Raji (cell line): Measurements from ENCODE around the gene CD7.

Experiments used
- POLR2A ChIP-seq: IDR thresholded peaks from 2 replicates; pipeline ENCODE4 v1.6.1; 2011; ENCODE audit warnings: low read depth, low read length, control low read depth; ENCODE audit not compliant: insufficient read depth

Gene CD7

DNA sequence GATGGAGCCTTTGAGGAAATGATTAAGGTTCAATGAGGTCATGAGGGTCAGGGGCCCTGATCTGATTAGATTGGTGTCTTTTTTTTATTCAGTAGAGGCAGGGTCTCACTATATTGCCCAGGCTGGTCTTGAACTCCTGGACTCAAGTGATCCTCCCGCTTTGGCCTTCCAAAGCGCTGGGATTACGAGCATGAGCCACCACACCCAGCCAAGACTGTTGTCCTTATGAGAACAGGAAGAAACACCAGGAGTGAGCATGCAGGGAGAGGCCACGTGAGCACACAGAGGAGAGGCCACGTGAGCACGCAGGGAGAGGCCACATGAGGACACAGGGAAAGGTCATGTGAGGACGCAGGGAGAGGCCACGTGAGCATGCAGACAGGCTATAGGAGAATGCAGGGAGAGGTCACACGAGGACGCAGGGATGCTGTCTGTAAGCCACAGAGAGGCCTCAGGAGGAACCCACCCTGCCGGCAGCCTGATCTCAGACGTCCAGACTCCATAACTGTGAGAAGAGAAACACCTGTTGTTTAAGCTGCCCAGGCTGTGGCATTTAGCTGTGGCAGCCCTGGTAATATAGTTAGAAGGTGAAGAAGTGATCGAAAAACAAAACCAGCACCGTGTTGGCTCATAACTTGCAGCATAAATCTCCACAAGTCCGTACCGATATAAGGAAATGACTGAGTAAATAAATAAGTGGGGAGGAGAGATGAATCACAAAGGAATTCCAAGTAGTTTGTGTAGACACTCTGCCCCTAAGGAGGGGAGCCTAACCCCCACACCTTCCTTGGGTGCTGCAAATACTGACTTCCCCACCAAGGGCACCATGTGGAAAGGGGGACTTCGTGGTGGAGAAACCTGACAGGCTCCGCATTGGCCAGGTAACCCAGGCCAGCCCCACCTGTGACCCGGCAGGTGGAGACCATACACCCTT lies 29.3 kb downstream of the CD7 start:
- TF ChIP-seq POLR2A: no peak

DNA sequence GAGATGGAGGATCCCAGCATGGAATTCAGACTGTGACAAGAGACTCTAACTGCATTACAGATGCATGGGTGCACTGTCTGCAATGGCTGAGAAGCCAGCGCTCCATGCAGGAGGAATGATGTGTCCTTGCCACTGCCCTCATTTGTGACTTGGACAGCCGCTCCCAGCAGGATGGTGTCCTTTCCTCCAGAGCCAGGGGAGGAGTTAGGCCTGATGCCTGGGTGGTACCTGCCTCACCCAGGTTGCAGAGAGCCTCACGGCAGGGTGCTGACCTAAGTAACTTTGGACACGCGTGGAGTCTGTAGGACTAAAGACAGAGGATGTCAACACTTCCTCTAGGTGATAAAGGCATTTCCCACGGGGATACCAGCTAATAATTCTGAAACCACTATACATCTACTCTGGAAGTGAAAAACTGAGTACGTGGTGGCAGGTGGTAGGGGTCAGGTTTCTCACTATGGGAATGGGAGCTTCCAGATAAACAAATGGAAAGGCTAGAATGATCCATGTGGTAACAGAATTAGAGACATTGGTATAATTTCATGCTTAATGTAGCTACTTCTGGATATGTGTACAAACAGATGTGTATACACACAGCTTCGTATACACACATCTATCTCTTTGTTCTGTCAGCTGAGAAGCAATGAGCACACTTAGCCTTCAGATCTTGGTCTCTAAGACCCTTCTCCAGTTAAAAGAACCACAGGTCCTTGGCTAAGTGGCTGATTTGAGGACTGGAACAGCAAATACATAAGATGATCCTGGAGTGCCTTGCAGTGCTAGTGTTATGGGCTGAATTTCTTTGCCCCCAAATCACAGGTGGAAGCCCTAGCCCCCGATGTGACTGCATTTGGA lies 30.2 kb downstream of the CD7 start:
- no peak for TF ChIP-seq POLR2A

DNA sequence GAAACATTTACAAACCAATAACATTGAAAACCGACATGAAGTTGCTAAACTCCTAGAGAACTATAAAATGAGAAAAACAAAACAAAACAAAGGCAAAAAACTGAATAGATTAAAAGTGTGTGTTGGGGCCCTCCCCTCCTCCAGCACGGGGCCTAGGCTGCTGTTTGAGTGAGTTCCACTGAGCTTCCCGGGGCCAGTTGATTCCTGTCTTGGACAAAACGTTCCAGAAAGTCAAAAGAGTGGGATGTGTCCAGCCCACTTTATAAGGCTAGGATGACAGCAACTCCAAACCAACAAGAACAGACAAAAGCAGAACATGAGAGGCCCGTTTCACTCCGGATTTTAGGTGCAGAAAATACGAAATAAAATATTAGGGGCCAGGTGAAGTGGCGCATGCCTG lies 32.3 kb downstream of the CD7 start:
- TF ChIP-seq POLR2A: no peak

DNA sequence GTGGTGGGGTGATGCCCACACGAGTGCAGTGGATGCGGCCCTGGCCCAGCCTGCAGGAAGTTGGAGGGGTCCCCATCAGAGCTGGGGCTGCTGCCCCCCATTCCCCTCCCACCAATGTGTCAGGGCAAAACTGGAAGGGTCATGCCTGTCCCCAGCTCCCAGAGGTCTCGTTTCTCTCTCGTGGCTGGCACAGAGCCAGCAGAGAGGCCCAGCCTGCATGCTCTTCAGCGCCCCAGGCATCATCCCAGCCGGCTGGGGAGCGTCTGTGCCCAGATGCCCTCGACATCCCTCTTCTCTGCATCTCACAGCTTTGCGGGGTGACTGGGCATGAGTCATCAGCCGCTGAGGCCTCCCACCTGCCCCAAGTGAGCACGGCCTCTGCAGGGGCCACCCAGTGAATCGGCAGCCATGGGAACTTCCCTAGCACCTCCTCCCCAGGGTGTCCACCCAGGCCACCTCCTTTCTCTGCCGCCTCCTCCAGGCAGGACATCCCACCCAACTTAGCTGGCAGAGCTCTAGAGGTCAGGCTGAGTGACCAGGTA lies 34.1 kb downstream of the CD7 start:
- no peak for TF ChIP-seq POLR2A

DNA sequence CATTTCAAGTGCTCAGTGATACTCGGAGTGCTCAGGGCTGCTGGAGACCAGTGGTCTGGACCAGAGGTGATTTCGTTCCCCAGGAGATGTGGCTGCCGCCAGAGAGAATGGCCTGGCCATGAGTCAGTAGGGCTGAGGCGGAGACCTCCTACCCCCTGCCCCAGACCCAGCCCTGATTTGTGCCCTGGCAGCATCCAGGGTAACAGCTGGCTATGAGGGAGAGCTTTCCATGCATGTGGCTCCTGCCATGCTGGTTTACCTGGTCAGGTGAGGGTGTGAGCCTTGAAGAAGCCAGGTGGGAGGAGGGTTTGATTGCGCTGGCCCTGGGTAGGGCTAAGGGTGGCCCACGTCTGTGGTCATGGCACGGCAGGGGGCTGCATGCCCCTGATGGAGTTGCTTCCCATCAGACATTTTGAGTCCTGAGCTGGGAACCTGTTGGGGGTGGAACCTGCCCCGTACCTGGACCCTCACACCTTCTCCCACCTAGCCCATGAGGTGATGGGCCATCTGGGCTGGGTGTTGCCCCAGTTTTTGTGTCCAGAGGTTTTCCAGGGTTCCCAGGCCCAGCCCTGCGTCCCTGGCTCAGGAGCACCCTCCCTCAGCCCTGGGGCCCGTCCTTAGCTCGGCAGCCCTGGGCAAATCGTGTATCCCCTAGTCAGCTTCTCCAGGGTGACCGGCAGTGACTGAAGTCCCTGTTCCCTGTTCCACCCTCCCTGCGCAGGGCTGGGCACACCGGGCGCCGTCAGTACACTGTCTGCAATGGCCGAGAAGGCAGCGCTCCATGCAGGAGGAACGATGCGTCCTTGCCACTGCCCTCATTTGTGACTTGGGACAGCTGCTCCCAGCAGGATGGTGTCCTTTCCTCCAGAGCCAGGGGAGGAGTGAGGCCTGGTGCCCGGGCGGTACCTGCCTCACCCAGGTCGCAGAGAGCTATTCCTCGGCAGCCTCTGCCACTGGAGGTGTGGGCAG lies 34.9 kb downstream of the CD7 start:
- no peak for TF ChIP-seq POLR2A

DNA sequence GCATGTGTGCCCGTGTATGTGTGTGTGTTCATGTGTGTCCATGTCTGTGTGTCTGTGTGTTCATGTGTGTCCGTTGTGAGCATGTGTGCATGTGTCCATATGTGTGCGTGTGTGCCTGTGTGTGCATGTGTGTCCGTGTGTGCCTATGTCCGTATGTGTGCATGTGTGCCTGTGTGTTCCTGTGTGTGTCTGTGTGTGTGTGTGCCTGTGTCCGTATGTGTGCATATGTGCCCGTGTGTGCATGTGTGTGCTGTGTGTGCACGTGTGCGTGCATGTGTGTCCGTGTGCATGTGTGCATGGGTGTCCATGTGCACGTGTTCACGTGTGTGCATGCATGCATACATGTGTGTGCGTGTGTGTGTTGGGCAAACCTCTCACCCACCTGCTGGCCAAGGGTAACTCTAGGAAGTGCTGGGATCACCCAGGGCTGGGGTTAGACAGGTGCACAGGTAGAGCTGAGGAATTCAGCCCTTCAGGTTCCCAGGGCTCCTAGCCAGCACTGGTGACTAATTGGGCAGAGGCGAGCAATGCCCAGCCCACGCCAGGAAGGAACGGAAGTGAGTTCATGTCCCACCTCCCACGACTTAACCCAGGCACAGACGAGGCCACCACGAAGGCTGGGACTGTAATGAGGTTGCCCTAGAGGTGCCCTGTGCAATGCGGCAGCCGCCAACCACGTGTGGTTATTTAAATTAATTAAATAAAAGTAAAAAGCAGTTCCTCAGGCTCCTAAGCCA lies 35.7 kb downstream of the CD7 start:
- TF ChIP-seq POLR2A: no peak

DNA sequence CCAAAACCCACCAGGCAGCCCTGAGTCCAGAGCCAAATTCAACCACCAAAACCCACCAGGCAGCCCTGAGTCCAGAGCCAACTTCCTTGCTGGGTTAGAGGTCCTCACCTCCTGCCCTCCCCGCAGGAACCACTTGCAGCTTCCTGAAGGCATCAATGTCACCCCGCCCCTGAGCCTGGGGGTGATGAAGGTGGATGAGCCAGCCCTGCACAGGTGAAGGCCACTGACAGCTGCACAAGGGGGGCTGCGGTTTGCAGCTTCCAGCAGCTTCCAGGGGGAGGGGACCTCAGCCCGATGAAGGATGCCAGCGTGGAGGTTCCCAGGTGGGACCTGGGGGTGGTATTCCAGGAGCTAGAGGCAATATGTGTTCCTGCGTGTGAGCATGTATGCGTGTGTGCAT lies 36.3 kb downstream of the CD7 start:
- no peak for TF ChIP-seq POLR2A

DNA sequence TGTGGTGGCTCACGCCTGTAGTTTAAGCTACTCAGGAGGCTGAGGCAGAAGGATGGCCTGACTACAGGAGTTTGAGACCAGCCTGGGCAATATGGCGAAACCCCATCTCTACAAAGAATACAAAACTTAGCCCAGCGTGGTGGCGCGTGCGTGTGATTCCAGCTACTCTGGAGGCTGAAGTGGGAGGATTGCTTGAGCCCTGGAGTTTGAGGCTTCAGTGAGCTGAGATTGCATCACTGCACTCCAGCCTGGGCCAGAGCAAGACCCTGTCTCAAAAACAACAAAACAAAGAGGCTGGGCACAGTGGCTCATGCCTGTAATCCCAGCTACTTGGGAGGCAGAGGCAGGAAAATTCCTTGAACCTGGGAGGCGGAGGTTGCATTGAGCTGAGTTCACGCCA lies 36.9 kb downstream of the CD7 start:
- no peak for TF ChIP-seq POLR2A

DNA sequence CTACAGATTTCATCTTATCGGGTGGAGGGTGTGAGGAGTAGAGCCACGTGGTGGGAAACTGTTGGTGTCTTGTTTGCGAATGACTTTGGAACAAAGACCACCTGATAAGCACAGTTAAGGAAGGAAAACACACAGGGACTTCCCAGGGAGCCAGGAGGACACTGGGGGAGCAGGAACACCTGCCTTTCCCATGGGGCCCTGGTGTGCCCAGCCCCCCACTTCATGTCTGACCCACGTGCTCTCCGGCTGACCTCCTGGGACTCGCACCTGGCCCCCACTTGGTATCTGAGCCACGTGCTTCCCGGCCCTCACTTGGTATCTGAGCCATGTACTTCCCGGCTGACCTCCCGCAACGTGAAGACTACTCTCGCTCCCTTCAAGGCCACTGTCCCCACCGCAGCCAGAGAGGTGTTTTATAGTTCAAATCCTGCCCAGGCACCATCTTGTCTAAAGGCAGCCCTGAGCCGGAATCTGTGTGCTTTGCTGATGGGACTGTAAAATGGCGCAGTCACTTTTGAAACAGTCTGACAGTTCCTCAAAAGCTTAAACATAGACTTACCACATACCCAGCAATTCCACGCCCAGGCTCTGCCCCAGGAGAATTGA lies 38.5 kb downstream of the CD7 start:
- no peak for TF ChIP-seq POLR2A

DNA sequence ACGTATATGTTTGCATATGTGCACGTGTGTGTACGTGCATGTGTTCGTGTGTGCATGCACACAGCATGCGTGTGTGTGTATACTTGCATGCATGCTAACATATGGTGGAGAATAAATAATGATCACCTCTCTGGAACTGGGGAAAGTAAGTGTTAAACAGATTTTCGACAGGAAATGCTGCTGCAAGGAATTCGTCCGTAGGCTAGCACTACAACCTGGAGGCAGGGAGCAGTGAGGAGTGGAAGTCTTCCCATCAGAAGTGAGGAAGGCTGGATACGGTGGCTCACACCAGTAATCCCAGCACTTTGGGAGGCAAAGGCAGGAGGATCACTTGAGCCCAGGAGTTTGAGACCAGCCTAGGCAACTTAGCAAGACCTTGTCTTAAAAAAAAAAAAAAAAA lies 39.1 kb downstream of the CD7 start:
- no peak for TF ChIP-seq POLR2A

DNA sequence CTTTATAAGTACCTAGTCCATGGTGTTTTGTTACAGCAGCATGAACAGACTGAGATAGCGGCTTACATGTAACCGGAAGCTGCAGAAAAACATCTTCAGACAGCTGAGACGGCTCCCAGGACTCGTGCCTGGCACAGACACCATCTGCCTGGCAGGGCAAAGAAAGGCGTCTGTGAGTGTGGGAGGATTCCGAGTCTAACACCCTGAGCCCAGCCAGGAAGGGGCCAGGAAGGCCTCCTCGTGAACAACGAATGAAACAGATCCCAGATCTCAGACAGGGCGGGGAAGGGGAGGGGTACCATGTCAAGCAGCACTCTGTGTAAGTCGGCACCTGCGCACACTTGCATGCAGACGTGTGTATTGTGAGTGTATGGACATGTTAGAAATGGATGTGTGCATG lies 39.6 kb downstream of the CD7 start:
- TF ChIP-seq POLR2A: no peak

DNA sequence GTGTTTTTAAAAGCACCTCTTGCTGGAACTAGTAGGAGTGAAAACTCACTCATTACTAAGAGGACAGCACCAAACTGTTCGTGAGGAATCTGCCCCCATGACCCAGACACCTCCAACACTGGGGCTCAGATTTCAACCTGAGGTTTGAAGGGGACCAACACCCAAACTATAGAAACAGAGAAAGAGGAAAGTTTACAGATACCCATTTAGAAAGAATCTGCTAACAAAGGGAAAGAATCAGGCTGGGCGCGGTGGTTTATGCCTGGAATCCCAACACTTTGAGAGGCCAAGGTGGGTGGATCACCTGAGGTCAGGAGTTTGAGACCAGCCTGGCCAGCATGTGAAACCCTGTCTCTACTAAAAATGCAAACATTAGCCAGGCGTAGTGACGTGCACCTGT lies 40.5 kb downstream of the CD7 start:
- TF ChIP-seq POLR2A: no peak

DNA sequence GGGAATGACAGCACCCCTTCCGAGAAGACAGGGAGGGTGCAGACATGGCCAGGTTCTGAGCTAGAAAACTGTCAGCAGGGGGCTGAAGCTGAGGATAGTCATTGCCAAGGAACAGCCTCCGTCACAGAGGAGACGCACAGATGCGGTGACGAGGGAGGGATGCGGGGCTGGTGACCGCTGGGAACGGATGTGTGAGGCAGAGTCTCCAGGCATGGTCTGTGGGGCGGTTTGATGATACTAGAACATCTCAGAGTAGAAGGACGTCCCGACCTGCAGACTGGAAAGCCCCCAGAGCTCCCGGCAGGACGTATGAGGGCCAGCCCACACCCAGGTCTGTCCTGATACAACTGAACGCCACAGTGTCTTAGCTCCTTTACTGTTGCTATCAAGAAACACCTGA lies 42.1 kb downstream of the CD7 start:
- TF ChIP-seq POLR2A: no peak
